Liver (tissue), 9 donors: ENCODE measurements around the gene CCDC91. TPM values are rescaled to one million over a fixed set of nuclear protein-coding genes. Genes with fewer than 3 reads are reported as not detected.

Experiments
- DNase-seq: peaks from one replicate; pipeline ENCODE4 v3.0.0-alpha.2; 2017; ENCODE audit warnings: low spot score
- H3K27ac ChIP-seq, 2 donors: one replicate each; pipeline ENCODE4 v1.7.0; 2013; ENCODE audit warnings: inconsistent platforms in 2 of 2, low read length in 2 of 2, control low read depth in 1 of 2, low read depth in 1 of 2, mild to moderate bottlenecking in 1 of 2
- H3K27me3 ChIP-seq, 4 donors: one replicate each; pipeline versions ENCODE4 v1.6.1 to v1.7.0; 2013; ENCODE audit warnings: low read length in 3 of 4, inconsistent platforms in 1 of 4, mild to moderate bottlenecking in 1 of 4, moderate library complexity in 1 of 4; ENCODE audit not compliant: control insufficient read depth in 4 of 4, insufficient read depth in 4 of 4
- H3K36me3 ChIP-seq, 4 donors: one replicate each; pipeline versions ENCODE4 v1.6.1 to v1.7.0; 2013; ENCODE audit warnings: low read length in 3 of 4, mild to moderate bottlenecking in 3 of 4, low read depth in 1 of 4, moderate library complexity in 1 of 4; ENCODE audit not compliant: control insufficient read depth in 4 of 4, insufficient read depth in 3 of 4
- H3K4me1 ChIP-seq, 4 donors: one replicate each; pipeline versions ENCODE4 v1.6.1 to v1.7.0; 2013; ENCODE audit warnings: low read length in 3 of 4, mild to moderate bottlenecking in 3 of 4, moderate library complexity in 1 of 4; ENCODE audit not compliant: control insufficient read depth in 4 of 4, insufficient read depth in 4 of 4
- H3K4me3 ChIP-seq, 3 donors: one replicate each; pipeline versions ENCODE4 v1.6.1 to v1.7.0; 2013; ENCODE audit warnings: low read length in 3 of 3, control low read depth in 1 of 3, low read depth in 1 of 3, mild to moderate bottlenecking in 1 of 3
- H3K9ac ChIP-seq, 2 donors: one replicate each; pipeline ENCODE4 v1.7.0; 2013; ENCODE audit warnings: low read length in 2 of 2, mild to moderate bottlenecking in 2 of 2, moderate library complexity in 2 of 2, control low read depth in 1 of 2, low read depth in 1 of 2
- H3K9me3 ChIP-seq, 4 donors: one replicate each; pipeline versions ENCODE4 v1.6.1 to v1.7.0; 2013; ENCODE audit warnings: low read length in 3 of 4; ENCODE audit not compliant: control insufficient read depth in 4 of 4
- ATF3 ChIP-seq: IDR thresholded peaks from 2 replicates; pipeline ENCODE4 v1.6.1; 2016; ENCODE audit warnings: antibody characterized with exemption
- CTCF ChIP-seq: fragments of 150-350 bp; IDR thresholded peaks from 2 replicates; pipeline ENCODE4 v1.5.1; 2017; ENCODE audit warnings: improper control_type of control experiment, low read depth, low read length; ENCODE audit not compliant: missing input control
- FOXA1 ChIP-seq: IDR thresholded peaks from 2 replicates; pipeline ENCODE4 v1.6.1; 2016; ENCODE audit warnings: antibody characterized with exemption
- FOXA2 ChIP-seq: IDR thresholded peaks from 2 replicates; pipeline ENCODE4 v1.6.1; 2016; ENCODE audit warnings: antibody characterized with exemption
- GABPA ChIP-seq, 2 donors: IDR thresholded peaks in 1 of 2; conservative IDR thresholded peaks in 1 of 2; 2 replicates each; pipeline ENCODE4 v1.6.1; 2016; ENCODE audit warnings: antibody characterized with exemption in 2 of 2, mild to moderate bottlenecking in 1 of 2, moderate library complexity in 1 of 2
- HNF4A ChIP-seq, 2 donors: conservative IDR thresholded peaks; 2 replicates each; pipeline ENCODE4 v1.6.1; 2016; ENCODE audit warnings: antibody characterized with exemption in 2 of 2, mild to moderate bottlenecking in 2 of 2
- JUND ChIP-seq, 2 donors: IDR thresholded peaks; 2 replicates each; pipeline ENCODE4 v1.6.1; 2016; ENCODE audit warnings: antibody characterized with exemption in 2 of 2
- MAX ChIP-seq: IDR thresholded peaks from 2 replicates; pipeline ENCODE4 v1.6.1; 2016; ENCODE audit warnings: antibody characterized with exemption
- NR2F2 ChIP-seq: IDR thresholded peaks from 2 replicates; pipeline ENCODE4 v1.6.1; 2016; ENCODE audit warnings: antibody characterized with exemption
- REST ChIP-seq: IDR thresholded peaks from 2 replicates; pipeline ENCODE4 v1.6.1; 2016; ENCODE audit warnings: antibody characterized with exemption, mild to moderate bottlenecking
- RXRA ChIP-seq, 2 donors: IDR thresholded peaks; 2 replicates each; pipeline ENCODE4 v1.6.1; 2017 to 2018; ENCODE audit warnings: antibody characterized with exemption in 2 of 2, mild to moderate bottlenecking in 1 of 2
- SP1 ChIP-seq: IDR thresholded peaks from 2 replicates; pipeline ENCODE4 v1.6.1; 2018; ENCODE audit warnings: antibody characterized with exemption, mild to moderate bottlenecking
- TAF1 ChIP-seq: conservative IDR thresholded peaks from 2 replicates; pipeline ENCODE4 v1.6.1; 2016; ENCODE audit warnings: antibody characterized with exemption, mild to moderate bottlenecking
- YY1 ChIP-seq: IDR thresholded peaks from 2 replicates; pipeline ENCODE4 v1.6.1; 2016; ENCODE audit warnings: antibody characterized with exemption, mild to moderate bottlenecking
- ZBTB33 ChIP-seq: IDR thresholded peaks from 2 replicates; pipeline ENCODE4 v1.6.1; 2016; ENCODE audit warnings: antibody characterized with exemption
- WGBS: extraction: QIAGEN DNeasy Blood & Tissue Kit; methylation state at CpG from one replicate; pipeline ENCODE4 v1.1.7; 2013; 5-methylcytosine and 5-hydroxymethylcytosine counted together
- polyA plus RNA-seq, 2 donors: library from polyadenylated mRNA; stranded (reverse) in 1 of 2; unstranded in 1 of 2; fragments of 200-250 nt in 1 of 2; fragments of >200 nt in 1 of 2; fragmentation: Nextera tagmentation in 1 of 2; extraction: Ambion mirVana in 1 of 2; gene quantifications; one replicate each; pipeline versions ENCODE4 v1.2.1 to v1.2.3, GENCODE V29; 2013 to 2015
- total RNA-seq, 2 donors: library from RNA; depleted of rRNA; stranded (reverse); fragments of >200 nt; gene quantifications; one replicate each; pipeline ENCODE4 v1.2.3, GENCODE V29; 2014
- donor health status: healthy.
- donor health status: healthy.
- donor health status: healthy.
- donor health status: healthy.
- donor health status: healthy.

Gene CCDC91
- total and polyA plus RNA-seq, 4 donors = 8.4 to 29.0 (median 15.1) TPM

GRCh38 chr12:28239918-28240317 lies 49.7 kb downstream of the CCDC91 start:
- no peak overlapping the region for H3K4me3 ChIP-seq
- WGBS = 92% methylated on average over 3 of the region's 3 CpGs
- no peak for DNase-seq
- no peak for TF ChIP-seq TAF1
- TF ChIP-seq YY1 = no peak
- no peak for TF ChIP-seq ATF3
- TF ChIP-seq MAX = no peak
- no peak for TF ChIP-seq CTCF
- no peak for TF ChIP-seq GABPA (IDR thresholded peaks at IDR 0.05 in 1 of 2, conservative IDR thresholded peaks at IDR 0.05 in 1 of 2)
- no peak for TF ChIP-seq ZBTB33
- no peak for TF ChIP-seq JUND (IDR thresholded peaks at IDR 0.05)
- H3K27me3 ChIP-seq = no peaks in the 10 kb centered on the region
- no peak overlapping the region for H3K27ac ChIP-seq
- peaks cover 3 to 8% (median 5%) of the 10 kb centered on the region in 4 donors for H3K4me1 ChIP-seq
- no peaks in the 10 kb centered on the region for H3K36me3 ChIP-seq
- H3K9ac ChIP-seq = no peak overlapping the region
- H3K9me3 ChIP-seq = no peaks in the 10 kb centered on the region

- TF ChIP-seq RXRA (IDR thresholded peaks at IDR 0.05) (no peak), REST (no peak), FOXA1 (no peak), FOXA2 (no peak), GABPA (IDR thresholded peaks at IDR 0.05 in 1 of 2, conservative IDR thresholded peaks at IDR 0.05 in 1 of 2) (no peak), NR2F2 (no peak), HNF4A (conservative IDR thresholded peaks at IDR 0.05) (no peak), ATF3 (no peak), SP1 (no peak), YY1 (no peak), ZBTB33 (no peak), MAX (no peak), CTCF (no peak)
Measured at GRCh38 chr12:28240853-28241252, 50.6 kb downstream of the CCDC91 start.

More at GRCh38 chr12:28240853-28241252, 50.6 kb downstream of the CCDC91 start:
- Histone ChIP-seq H3K9ac (no peak overlapping the region), H3K4me1 (peaks cover 3 to 8% (median 5%) of the 10 kb centered on the region in 4 donors), H3K9me3 (no peaks in the 10 kb centered on the region), H3K27me3 (no peaks in the 10 kb centered on the region), H3K36me3 (no peaks in the 10 kb centered on the region), H3K4me3 (no peak overlapping the region), H3K27ac (no peak overlapping the region)
- DNase-seq = no peak
